Endothelial cell of umbilical vein (primary cell): ENCODE results near the gene RABEPK.

Experiments used
- POLR2AphosphoS5 ChIP-seq: IDR thresholded peaks from 2 replicates; pipeline ENCODE4 v1.6.1; 2012; ENCODE audit warnings: low read depth, mild to moderate bottlenecking, control low read depth, low read length, moderate library complexity; ENCODE audit not compliant: insufficient read depth
- TF ChIP-seq, protein P1 (sequence below), 2 donors: IDR thresholded peaks; 1 replicate in 1 of 2; 2 replicates in 1 of 2; pipeline ENCODE4 v1.5.1; 2011; ENCODE audit warnings: low read length in 2 of 2, mild to moderate bottlenecking in 2 of 2, moderate library complexity in 2 of 2, control low read depth in 1 of 2, inconsistent platforms in 1 of 2, low read depth in 1 of 2; ENCODE audit not compliant: insufficient read depth in 1 of 2; ENCODE audit errors: extremely low read depth in 1 of 2

DNA sequence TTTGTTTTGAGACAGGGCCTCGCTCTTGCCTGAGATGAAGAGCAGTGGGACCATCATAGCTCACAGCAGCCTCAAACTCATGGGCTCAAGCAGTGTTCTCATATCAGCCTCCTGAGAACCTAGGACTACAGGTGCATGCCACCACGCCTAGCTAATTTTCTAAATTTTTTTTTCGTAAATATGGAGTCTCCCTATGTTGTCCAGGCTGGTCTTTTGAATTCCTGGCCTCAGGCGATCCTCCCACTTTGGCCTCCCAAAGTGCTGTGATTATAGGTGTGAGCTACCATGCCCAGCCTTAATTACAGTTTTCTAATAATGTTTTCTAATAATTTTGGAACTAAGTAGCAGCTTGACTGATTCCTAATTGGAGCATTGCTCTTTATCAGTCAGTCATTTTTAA lies 76.4 kb downstream of the RABEPK start:
- TF ChIP-seq POLR2AphosphoS5: no peak
- TF ChIP-seq, protein P1, sequence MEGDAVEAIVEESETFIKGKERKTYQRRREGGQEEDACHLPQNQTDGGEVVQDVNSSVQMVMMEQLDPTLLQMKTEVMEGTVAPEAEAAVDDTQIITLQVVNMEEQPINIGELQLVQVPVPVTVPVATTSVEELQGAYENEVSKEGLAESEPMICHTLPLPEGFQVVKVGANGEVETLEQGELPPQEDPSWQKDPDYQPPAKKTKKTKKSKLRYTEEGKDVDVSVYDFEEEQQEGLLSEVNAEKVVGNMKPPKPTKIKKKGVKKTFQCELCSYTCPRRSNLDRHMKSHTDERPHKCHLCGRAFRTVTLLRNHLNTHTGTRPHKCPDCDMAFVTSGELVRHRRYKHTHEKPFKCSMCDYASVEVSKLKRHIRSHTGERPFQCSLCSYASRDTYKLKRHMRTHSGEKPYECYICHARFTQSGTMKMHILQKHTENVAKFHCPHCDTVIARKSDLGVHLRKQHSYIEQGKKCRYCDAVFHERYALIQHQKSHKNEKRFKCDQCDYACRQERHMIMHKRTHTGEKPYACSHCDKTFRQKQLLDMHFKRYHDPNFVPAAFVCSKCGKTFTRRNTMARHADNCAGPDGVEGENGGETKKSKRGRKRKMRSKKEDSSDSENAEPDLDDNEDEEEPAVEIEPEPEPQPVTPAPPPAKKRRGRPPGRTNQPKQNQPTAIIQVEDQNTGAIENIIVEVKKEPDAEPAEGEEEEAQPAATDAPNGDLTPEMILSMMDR (IDR thresholded peaks at IDR 0.05; ENCODE audit: extremely low read depth in 1 of 2, insufficient read depth in 1 of 2, low read depth in 1 of 2, low read length in 2 of 2): no peak
